ENCODE data around the gene RNF130.

- TF ChIP-seq CTCF (IDR thresholded peaks at IDR 0.05; ENCODE audit: poor library complexity, severe bottlenecking) (no peak), POLR2AphosphoS5 (IDR thresholded peaks at IDR 0.05) (no peak), MXI1 (conservative IDR thresholded peaks at IDR 0.05; ENCODE audit: poor library complexity, severe bottlenecking) (no peak), EZH2 (IDR thresholded peaks at IDR 0.05; ENCODE audit: borderline replicate concordance, insufficient read depth, low read length, poor library complexity, severe bottlenecking) (no peak), REST (IDR thresholded peaks at IDR 0.05; ENCODE audit: borderline replicate concordance) (no peak), SMC3 (conservative IDR thresholded peaks at IDR 0.05; ENCODE audit: poor library complexity) (no peak)
These were observed 65.4 kb downstream of the RNF130 start for GRCh38 chr5:180006141-180006540.

Data from neural cell (in vitro differentiated cells).